Measurements from ENCODE around the gene CLEC20A.

CLEC20A gene

DNA sequence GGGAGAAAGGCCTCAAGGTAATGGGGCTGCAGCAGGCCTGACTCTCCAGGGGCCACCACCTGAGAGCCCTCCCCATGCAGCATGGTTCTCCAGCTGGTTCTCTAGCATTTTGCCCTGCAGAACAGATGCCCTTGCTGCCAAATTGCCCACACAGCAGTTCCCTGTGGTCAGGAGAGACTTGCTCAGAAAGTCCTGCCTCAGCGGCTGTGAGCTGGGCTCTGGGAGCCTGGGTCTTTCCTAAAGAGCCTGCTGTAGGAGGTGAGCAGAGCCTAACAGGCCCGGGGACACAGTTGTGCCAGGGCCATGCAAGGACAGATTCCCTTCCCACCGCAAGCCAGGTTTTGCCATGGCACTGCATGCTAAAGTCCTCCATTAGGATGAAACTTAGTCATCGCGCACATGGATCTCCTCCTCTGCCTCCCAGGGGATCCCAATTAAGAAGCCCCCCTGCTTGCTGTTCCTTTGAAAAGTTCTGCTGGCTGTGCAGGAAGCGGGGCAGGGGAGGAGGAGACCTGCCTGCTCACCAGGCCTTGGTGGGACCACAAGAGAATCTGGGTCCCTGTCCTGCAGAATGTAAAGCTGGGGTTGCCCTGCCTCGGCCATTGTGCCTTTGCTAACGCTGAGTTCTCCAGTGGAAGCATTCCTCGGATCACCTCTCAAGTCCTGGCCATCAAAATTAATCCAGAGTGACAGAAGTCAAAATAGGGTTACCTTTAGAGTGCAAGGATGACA, 37.5 kb upstream of the CLEC20A start:
- Mint-ChIP-seq H3K9me3 (no peaks in the 10 kb centered on the region), H3K4me3 (no peak overlapping the region), H3K27ac (no peak overlapping the region), H3K36me3 (no peaks in the 10 kb centered on the region), H3K4me1 (peaks cover 3% of the 10 kb centered on the region), H3K27me3 (no peaks in the 10 kb centered on the region)
- CTCF ChIA-PET = interaction anchor here (0.7 to 2.1 kb wide), 4 partner anchors 8 to 469 kb away, joined by 3 to 9 read pairs (median 5); no protein-coding TSS in a partner anchor
- no peak for DNase-seq

DNA sequence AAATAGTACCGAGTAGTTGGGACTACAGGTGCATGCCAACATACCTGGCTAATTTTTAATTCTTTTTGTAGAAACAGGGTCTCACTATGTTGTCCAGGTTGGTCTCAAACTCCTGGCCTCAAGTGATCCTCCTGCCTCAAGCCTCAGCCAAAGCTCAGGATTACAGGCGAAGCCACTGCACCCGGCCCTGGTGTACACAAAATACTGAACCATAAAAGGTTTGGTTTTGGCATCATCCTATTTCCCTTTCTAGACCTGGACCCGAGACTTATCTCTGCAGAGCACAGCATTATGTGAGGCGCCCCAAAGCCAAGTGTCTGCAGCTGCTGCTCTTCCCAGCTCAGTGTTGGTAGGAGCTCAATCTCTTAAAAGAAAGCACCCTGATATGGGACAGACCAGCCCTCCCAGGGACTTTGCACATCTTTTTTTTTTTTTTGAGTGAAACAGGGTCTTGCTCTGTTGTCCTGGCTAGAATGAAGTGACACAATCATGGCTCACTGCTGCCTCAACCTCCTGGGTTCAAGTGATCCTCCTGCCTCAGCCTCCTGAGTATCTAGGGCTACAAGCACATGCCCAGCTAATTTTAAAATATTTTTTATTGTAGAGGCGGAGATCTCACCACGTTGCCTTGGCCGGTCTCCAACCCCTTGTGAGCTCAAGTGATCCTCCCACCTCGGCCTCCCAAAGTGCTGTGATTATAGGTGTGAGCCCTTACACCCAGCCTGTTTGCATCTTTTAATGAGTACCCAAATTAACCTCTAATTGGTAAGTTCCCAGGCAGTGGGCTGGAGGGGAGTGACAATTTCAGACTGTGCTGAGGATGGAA, 36.6 kb upstream of the CLEC20A start:
- Mint-ChIP-seq H3K4me3 (no peak overlapping the region), H3K27ac (no peak overlapping the region), H3K4me1 (peaks cover 3% of the 10 kb centered on the region), H3K36me3 (no peaks in the 10 kb centered on the region), H3K27me3 (no peaks in the 10 kb centered on the region), H3K9me3 (no peaks in the 10 kb centered on the region)
- no peak for DNase-seq
- CTCF ChIA-PET = interaction anchor here (0.7 to 2.2 kb wide), 8 partner anchors 8 to 470 kb away, joined by 3 to 13 read pairs (median 7); no protein-coding TSS in a partner anchor

DNA sequence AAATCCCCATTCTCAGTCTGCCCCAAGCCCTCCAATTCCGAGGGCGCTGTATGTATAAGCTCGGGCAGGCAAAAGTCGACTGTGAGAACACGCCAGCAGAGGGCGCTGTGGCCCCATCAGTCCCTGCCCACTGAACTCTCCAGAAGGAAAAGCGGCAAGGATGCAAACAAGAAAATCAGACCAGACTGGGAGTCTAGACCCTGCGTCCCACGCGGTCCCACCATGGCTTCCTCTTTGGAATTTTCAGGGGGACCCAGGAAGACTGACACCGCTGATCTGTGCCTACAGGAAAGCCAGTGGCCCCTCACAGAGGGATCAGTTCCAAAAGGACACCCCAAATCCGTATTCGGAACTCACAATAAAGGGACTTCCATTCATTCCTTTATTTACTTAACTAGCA, 35.6 kb upstream of the CLEC20A start:
- no peaks in the 10 kb centered on the region for H3K27me3 Mint-ChIP-seq
- H3K27ac Mint-ChIP-seq = no peak overlapping the region
- no peaks in the 10 kb centered on the region for H3K9me3 Mint-ChIP-seq
- CTCF ChIA-PET = interaction anchor here (0.6 to 2.2 kb wide), 10 partner anchors 9 to 470 kb away, joined by 3 to 13 read pairs (median 6); no protein-coding TSS in a partner anchor
- no peak overlapping the region for H3K4me3 Mint-ChIP-seq
- H3K4me1 Mint-ChIP-seq = peaks cover 3% of the 10 kb centered on the region
- H3K36me3 Mint-ChIP-seq = no peaks in the 10 kb centered on the region
- peak; percentile 81 for DNase-seq

DNA sequence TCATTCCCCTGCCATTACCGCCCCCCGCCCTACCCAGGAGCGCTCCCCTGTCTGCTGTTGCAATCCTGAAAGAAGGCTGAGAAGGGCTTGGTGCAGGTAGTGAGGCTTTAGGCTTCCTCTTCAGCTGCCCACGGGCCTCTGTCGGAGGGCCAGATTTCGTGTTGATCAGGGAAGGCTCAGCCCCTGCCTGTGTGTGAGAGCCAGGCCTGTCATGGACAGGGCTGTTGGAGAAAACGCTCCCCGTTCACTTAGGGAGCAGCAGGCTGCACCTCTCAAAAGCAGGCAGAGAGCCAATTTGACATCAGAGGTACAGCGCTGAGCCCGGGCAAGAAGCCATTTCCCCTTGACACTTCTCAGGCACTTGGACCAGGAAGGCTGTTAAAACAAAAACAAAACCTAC, 35.1 kb upstream of the CLEC20A start:
- H3K27ac Mint-ChIP-seq = no peak overlapping the region
- CTCF ChIA-PET = interaction anchor here (0.6 to 2.2 kb wide), 9 partner anchors 10 to 471 kb away, joined by 3 to 13 read pairs (median 5); no protein-coding TSS in a partner anchor
- H3K36me3 Mint-ChIP-seq = no peaks in the 10 kb centered on the region
- no peak for DNase-seq
- H3K9me3 Mint-ChIP-seq = no peaks in the 10 kb centered on the region
- H3K4me1 Mint-ChIP-seq = peaks cover 3% of the 10 kb centered on the region
- no peaks in the 10 kb centered on the region for H3K27me3 Mint-ChIP-seq
- no peak overlapping the region for H3K4me3 Mint-ChIP-seq

DNA sequence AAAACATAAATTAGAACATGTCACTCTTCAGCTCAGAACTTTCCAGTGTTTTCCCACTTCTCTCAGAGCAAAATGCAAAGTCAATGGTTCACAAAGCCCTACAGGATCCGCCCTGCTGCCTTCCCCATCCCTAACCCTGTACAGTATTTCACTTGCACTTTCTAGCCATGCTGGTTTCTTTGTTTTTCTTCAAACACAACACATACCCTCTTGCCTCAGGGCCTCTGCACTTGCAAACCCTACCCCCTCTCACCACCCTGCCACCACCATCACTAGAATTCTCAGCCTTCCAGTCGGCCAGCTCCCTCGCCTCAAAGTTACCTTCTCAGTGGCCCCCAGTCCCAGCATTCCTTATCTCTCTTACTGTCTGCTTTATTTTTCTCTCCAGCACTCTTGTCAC, 33.7 kb upstream of the CLEC20A start:
- Mint-ChIP-seq H3K27me3 (no peaks in the 10 kb centered on the region), H3K4me1 (peaks cover 3% of the 10 kb centered on the region), H3K36me3 (no peaks in the 10 kb centered on the region), H3K4me3 (no peak overlapping the region), H3K9me3 (no peaks in the 10 kb centered on the region), H3K27ac (no peak overlapping the region)
- DNase-seq = no peak
- CTCF ChIA-PET = interaction anchor here (0.8 to 2.6 kb wide), 4 partner anchors 11 to 842 kb away, joined by 3 to 11 read pairs (median 4); no protein-coding TSS in a partner anchor

DNA sequence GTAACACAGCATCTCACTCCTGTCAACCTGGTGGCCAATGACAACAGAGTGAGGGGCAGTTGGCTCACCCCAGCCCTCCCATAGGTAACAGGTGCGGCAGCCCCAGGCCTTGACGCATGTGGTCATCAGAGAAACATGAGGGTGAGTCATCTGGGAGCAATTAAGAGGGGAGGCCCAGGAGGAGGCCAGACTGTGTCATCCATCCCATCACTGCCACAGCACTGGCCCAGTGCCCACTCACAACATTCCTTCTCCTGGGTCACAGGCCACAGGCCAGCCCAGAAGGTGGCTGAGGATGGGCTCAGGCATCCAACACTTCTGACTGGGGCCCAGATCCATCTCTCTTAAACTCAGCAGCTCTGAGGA, 33.3 kb upstream of the CLEC20A start:
- Mint-ChIP-seq H3K36me3 (no peaks in the 10 kb centered on the region), H3K4me1 (peaks cover 3% of the 10 kb centered on the region), H3K27ac (no peak overlapping the region), H3K27me3 (no peaks in the 10 kb centered on the region), H3K9me3 (no peaks in the 10 kb centered on the region), H3K4me3 (no peak overlapping the region)
- CTCF ChIA-PET = interaction anchor here (1.3 to 2.6 kb wide), 2 partner anchors 11 to 843 kb away, joined by 3 to 11 read pairs; no protein-coding TSS in a partner anchor
- no peak for DNase-seq

DNA sequence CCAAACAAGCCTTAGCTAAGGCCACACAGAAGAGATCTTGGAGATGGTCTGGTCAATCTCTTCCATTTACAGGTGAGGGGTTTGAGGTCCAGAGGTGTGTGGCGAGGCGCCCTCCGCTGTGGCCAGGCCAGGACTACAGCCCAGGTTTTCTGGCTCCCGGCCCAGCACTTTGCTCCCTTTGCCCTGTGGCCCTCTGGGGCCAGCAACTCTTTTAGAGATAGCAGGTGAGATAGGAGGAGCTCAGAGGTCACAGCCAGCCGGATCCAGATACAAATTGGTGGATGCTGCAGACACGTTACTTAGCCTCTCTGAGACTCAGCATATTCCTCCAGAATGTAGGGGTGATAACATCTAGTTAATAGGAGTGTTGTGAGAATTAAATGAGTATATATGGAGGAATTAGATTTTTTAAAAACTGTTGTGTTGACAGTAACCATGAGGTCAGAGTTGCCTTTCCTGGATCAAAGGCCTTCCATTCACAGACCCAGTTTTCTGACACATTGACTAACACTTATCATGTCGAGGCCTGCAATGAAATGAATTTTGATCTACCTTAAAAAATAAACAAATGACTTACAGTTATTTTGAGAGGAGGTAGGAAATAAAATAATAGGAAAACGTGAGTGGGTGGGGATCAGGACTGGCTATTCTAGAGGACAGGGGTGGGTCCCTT, 32.7 kb upstream of the CLEC20A start:
- Mint-ChIP-seq H3K27ac (no peak overlapping the region), H3K36me3 (no peaks in the 10 kb centered on the region), H3K4me3 (no peak overlapping the region), H3K4me1 (peaks cover 3% of the 10 kb centered on the region), H3K27me3 (no peaks in the 10 kb centered on the region), H3K9me3 (no peaks in the 10 kb centered on the region)
- CTCF ChIA-PET = interaction anchor here (2.6 kb wide), 1 partner anchor 12 kb away, joined by 11 read pairs; no protein-coding TSS in a partner anchor
- DNase-seq = no peak

DNA sequence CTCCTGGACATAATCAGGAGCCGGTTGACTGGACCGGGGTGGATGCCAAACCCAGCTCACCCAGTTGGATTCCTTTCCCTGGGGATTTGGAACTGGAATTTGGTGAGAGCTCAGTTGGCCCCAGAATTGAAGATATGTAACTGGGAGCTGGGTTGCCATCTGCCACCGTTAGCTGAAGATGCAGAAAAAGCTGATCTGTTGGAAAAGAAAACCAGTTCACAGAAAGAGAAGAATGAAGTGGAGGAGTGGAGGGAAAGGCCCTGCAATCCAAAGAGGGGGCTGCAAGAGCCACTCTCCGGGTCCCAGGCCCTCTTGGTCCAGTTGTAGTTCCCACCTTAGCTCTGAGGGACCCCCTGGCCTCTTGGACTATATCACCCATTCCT, 32.2 kb upstream of the CLEC20A start:
- no peaks in the 10 kb centered on the region for H3K9me3 Mint-ChIP-seq
- DNase-seq = no peak
- peaks cover 3% of the 10 kb centered on the region for H3K4me1 Mint-ChIP-seq
- no peak overlapping the region for H3K4me3 Mint-ChIP-seq
- H3K27ac Mint-ChIP-seq = no peak overlapping the region
- H3K27me3 Mint-ChIP-seq = no peaks in the 10 kb centered on the region
- CTCF ChIA-PET = interaction anchor here (1.2 to 2.6 kb wide), 2 partner anchors 13 to 474 kb away, joined by 4 to 11 read pairs; no protein-coding TSS in a partner anchor
- H3K36me3 Mint-ChIP-seq = no peaks in the 10 kb centered on the region

DNA sequence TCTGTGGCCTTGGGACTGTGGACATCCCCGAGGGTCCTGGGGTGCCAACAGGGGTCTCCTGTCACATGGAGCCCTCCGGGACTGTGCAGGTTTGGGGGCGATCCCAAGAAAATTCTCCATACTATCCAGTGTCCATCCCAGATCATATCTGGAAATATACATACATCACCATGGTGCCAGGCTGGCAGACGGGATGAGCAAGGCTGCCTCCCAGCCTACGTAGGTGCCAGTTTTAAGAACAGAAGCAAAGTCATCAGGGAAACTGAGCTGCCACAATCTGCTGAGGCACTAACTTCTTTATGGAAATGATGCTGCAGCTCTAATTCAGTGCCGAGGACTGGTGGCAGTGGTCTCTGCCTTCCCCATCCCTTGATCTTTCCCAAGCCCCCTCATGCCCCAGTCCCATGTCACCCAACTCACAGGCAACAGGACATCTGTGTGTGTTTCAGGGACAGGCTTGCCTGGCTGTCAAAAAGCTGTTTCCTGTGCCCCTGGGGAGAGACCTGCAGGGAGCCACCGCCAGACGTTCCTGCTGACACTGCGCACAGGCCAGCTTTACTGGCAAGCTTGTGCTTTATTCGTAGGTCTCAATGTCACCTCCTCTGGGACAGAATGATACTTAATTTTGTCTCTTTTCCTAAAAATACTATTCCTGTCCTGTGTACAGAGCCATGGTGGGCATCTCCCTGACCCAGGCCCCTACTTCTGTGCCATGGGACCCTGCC, 31.6 kb upstream of the CLEC20A start:
- CTCF ChIA-PET = interaction anchor here (1.2 to 2.6 kb wide), 2 partner anchors 13 to 474 kb away, joined by 4 to 11 read pairs; no protein-coding TSS in a partner anchor

DNA sequence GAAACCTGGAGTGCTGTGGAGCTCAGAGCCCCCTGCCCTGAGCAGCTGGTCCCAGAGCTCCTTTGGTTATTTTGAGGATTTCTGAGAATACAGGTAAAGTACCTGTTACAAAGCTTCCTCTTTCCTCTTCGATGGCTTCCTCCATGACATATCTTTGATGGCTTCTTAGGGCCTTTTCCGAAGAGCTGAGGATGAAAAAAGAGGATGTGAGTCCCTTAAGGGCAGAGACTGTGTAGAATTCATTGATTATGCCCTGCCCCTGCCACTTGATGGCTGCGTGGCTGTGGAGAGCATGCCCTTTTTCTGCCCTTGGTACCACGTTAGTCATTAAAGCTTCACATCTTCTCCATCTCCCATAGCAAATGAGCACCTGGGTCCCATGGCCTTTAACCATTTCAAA, 30.4 kb upstream of the CLEC20A start:
- no peaks in the 10 kb centered on the region for H3K9me3 Mint-ChIP-seq
- no peaks in the 10 kb centered on the region for H3K27me3 Mint-ChIP-seq
- H3K4me1 Mint-ChIP-seq = peaks cover under 1% of the 10 kb centered on the region
- H3K27ac Mint-ChIP-seq = no peak overlapping the region
- DNase-seq = no peak
- H3K36me3 Mint-ChIP-seq = no peaks in the 10 kb centered on the region
- CTCF ChIA-PET = interaction anchor here (0.9 to 1.7 kb wide), 2 partner anchors 14 to 226 kb away, joined by 3 to 4 read pairs; no protein-coding TSS in a partner anchor
- H3K4me3 Mint-ChIP-seq = no peak overlapping the region

More for the DNA sequence above, 31.6 kb upstream of the CLEC20A start:
- H3K9me3 Mint-ChIP-seq = no peaks in the 10 kb centered on the region
- no peak for DNase-seq
- H3K4me3 Mint-ChIP-seq = no peak overlapping the region
- H3K27me3 Mint-ChIP-seq = no peaks in the 10 kb centered on the region
- no peak overlapping the region for H3K27ac Mint-ChIP-seq
- peaks cover 3% of the 10 kb centered on the region for H3K4me1 Mint-ChIP-seq
- H3K36me3 Mint-ChIP-seq = no peaks in the 10 kb centered on the region

DNA sequence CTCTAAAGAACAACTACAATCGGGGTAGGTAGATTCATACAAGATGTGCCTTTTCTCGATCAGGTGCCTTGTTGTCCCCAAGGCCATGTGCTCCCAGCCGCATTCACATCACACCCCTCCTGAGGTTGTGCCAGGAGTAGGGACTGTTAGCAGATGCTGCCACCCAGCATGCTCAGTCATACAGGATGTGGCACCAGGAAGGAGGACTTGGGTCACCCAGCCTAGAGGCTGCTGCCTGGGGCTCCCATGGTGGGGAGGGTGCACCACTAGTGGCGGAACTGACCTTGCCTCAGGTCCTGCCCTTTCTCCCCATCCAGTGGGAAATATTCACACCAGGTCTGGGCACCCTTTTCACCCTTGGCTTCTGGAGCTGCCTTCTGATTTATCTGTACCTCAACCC, 24.5 kb upstream of the CLEC20A start:
- CTCF ChIA-PET = interaction anchor here (1.7 kb wide), 1 partner anchor 11 kb away, joined by 5 read pairs; no protein-coding TSS in a partner anchor
- Mint-ChIP-seq H3K27ac (no peak overlapping the region), H3K4me3 (no peak overlapping the region), H3K4me1 (no peaks in the 10 kb centered on the region), H3K27me3 (peaks cover 8% of the 10 kb centered on the region), H3K9me3 (no peaks in the 10 kb centered on the region), H3K36me3 (no peaks in the 10 kb centered on the region)
- no peak for DNase-seq

DNA sequence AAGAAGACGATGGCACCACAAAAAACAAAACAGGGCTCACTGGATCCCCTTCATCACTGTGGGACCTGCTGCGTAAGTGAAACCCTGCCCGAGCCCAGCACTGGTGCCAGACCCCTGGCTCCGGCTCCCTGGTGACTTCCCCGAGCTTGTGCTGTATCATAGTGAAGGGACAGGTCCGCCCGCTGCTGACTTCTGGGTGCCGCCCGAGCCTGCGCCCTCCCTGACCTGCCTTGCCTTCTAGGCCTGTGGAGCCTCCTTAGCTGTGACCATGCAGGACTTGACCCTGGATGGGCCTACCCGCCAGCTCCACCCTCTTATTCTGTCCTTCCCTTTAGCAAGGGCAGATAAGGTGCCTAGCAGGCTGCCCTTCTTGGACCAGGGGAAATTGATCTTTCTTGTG, 24.0 kb upstream of the CLEC20A start:
- CTCF ChIA-PET = interaction anchor here (1.7 kb wide), 1 partner anchor 11 kb away, joined by 5 read pairs; no protein-coding TSS in a partner anchor
- H3K4me1 Mint-ChIP-seq = no peaks in the 10 kb centered on the region

DNA sequence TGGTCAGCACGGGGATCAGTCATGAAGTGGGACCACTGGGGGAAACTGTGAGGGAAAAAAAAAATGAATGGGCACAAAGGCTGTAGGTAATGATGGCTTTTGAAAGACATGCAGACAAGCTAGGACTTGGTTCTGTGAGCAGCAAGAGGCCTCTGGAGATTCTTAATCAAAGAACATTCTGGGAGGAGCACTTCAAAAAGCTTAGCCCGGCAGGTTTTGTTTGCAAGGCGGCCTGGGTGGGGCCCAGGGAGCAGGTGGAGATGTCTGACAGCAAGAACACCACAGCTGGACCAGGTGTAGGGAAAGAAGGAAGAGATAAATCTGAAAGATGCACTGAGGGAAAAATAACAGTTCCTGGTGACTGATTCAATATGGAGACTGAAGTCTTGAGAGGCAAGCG, 22.1 kb upstream of the CLEC20A start:
- Mint-ChIP-seq H3K9me3 (no peaks in the 10 kb centered on the region), H3K4me3 (no peak overlapping the region)
- no peak for DNase-seq

More for the DNA sequence above, 24.0 kb upstream of the CLEC20A start:
- Mint-ChIP-seq H3K4me3 (no peak overlapping the region), H3K27me3 (peaks cover 8% of the 10 kb centered on the region), H3K36me3 (no peaks in the 10 kb centered on the region), H3K27ac (no peak overlapping the region), H3K9me3 (no peaks in the 10 kb centered on the region)
- DNase-seq = no peak

More for the DNA sequence above, 22.1 kb upstream of the CLEC20A start:
- Mint-ChIP-seq H3K27ac (no peak overlapping the region), H3K4me1 (no peaks in the 10 kb centered on the region), H3K36me3 (no peaks in the 10 kb centered on the region), H3K27me3 (peaks cover 12% of the 10 kb centered on the region)
- CTCF ChIA-PET = interaction anchor here (1.1 kb wide), 1 partner anchor 12 kb away, joined by 5 read pairs; no protein-coding TSS in a partner anchor
